GM13976 (cell line): ENCODE data around the gene CCDC33.

ENCODE experiments used
- DNase-seq: peaks from one replicate; pipeline ENCODE4 v3.0.0; 2012; ENCODE audit warnings: low spot score
- in situ Hi-C: fragments of 300-500 bp; cut with MboI; formaldehyde crosslinking; loops from one replicate; pipeline ENCODE4 v1.12.0; 2022; ENCODE audit warnings: low sequenced_read_pairs, mixed read lengths, inconsistent platforms; ENCODE audit not compliant: unreplicated experiment
- TF ChIP-seq, protein P1 (sequence below): IDR thresholded peaks from 2 replicates; pipeline ENCODE4 v1.5.1; 2012; ENCODE audit warnings: borderline replicate concordance, mild to moderate bottlenecking; ENCODE audit not compliant: insufficient read depth; ENCODE audit errors: extremely low read depth, missing control alignments, control extremely low read depth

CCDC33 gene

DNA sequence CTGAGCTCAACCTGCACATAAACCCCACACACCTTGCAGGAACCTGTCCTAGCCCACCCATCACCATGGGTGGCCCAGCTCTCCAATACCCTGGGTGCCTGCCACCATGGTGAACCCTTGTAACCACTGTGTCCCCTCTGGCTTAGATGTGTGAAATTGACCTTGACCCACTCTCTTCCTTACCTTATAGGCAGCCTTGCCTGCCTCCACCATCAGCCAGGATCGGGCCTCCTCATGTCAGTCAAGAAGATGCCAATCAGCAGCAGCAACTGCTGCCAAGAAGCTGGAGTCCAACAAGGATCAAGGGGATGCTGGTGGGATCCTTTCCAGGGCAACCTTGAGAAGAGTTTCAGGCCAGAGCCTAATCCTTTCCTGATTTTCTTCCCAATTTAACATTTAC is 140.1 kb downstream of the CCDC33 start:
- in situ Hi-C loops: loop anchor here (5.0 kb wide), 1 partner anchor 246 kb away; no protein-coding TSS in a partner anchor
- TF ChIP-seq, protein P1, sequence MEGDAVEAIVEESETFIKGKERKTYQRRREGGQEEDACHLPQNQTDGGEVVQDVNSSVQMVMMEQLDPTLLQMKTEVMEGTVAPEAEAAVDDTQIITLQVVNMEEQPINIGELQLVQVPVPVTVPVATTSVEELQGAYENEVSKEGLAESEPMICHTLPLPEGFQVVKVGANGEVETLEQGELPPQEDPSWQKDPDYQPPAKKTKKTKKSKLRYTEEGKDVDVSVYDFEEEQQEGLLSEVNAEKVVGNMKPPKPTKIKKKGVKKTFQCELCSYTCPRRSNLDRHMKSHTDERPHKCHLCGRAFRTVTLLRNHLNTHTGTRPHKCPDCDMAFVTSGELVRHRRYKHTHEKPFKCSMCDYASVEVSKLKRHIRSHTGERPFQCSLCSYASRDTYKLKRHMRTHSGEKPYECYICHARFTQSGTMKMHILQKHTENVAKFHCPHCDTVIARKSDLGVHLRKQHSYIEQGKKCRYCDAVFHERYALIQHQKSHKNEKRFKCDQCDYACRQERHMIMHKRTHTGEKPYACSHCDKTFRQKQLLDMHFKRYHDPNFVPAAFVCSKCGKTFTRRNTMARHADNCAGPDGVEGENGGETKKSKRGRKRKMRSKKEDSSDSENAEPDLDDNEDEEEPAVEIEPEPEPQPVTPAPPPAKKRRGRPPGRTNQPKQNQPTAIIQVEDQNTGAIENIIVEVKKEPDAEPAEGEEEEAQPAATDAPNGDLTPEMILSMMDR: no peak
- no peak for DNase-seq

DNA sequence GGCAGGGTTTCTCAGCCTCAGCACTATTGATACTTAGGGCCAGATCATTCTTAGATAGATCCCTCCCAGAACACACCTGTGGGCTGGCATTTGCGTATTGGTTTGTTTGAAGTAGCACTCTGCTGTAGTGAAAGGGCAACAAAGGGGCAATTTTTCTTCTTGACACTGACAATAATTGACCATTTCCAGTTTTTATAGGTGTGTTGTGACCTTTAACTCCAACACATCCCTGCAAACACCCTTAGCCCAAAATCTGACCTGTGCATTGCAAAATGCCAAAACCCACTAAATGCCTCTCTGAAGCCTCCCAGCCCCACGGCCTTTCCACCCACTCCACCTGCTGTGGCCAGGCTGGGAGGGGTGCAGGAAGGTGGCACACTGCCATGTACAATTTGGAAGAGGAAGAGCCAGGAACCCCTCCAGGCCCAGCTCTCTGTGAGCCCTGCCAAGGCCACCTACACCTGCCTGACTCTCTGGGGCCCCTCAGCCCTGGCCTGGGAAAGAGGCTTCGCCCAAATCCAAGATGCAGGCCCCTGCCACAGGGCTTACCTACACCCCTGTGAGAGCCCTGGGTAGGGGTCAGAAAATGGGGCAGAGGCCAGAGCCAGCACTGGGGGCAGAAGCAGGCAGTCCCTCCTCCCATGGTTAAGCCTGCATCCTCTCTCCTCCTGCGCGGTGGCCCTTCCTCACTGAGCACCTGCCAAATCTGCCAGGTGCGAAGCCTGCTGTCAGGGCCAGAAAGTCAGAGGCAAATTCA is 140.9 kb downstream of the CCDC33 start:
- in situ Hi-C loops: loop anchor here (5.0 kb wide), 1 partner anchor 245 kb away; no protein-coding TSS in a partner anchor
- no peak for DNase-seq
- TF ChIP-seq, protein P1: no peak

DNA sequence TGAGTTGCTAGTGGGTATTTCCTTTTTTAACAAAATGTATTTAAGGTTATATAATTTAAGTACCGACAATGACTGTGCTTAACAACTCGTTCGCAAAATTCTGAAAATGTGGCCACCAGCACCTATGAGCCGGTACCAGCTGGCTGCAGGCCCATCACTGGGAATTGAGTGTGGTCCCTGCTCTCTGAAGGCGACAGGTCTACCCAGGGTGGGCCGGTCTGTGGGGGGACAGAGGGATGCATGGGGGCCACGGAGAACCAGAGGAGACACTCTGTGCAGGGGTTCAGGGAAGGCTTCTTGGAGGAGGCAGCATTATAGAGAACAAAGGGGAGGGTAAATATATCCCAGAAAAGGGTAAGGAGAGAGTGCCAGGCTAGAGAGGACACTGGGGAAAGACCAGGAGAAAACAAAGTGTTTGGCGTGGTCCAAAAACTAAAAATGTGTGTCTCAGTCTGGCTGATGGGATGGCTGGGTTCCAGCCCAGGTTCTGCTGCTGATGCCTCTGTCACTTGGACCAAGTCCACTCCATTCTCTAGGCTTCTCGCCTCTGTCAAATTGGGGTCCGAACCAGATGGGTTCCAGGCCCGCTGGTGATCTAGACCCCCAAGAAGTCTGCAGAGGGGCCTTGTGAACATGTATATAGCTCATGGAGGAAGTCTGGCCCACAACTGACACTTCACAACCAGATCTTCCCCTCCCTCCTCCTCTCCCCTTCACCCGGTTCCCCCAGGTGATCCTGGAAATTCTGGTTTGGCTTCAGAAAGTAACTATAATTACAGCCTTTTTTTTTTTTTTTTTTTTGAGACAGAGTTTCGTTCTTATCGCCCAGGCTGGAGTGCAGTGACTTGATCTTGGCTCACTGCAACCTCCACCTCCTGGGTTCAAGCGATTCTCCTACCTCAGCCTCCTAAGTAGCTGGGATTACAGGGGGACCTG is 142.0 kb downstream of the CCDC33 start:
- no peak for DNase-seq
- in situ Hi-C loops: loop anchor here (5.0 kb wide), 1 partner anchor 244 kb away; no protein-coding TSS in a partner anchor
- TF ChIP-seq, protein P1: no peak

DNA sequence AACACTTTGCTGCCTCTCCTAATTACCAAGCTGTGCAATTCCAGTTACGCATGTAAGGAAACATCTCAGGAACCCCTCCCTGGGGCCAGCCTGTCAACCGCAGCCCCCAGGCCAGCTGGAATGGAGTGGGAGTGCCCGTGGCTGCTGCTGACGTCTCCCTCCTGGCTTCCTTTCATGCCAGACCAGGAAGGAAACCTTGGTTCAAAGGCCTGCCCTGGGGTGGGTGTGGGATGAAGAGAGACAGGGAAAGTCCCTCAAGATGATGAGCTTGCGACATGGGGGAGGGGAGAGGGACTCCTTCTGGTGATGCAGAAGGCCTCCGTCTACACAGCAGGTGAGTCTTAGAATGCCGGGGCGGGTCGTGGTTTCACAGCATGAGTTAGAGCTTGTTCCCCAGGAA is 142.7 kb downstream of the CCDC33 start:
- in situ Hi-C loops: loop anchor here (5.0 kb wide), 1 partner anchor 243 kb away; no protein-coding TSS in a partner anchor
- DNase-seq: no peak
- TF ChIP-seq, protein P1: no peak

- in situ Hi-C loops: loop anchor here (5.0 kb wide), 1 partner anchor 57 kb away; no protein-coding TSS in a partner anchor
- TF ChIP-seq, protein P1: no peak
- DNase-seq: no peak
Observed at GRCh38 chr15:74380361-74381189, 144.4 kb downstream of the CCDC33 start.

GRCh38 chr15:74381190-74381453 is 145.0 kb downstream of the CCDC33 start:
- TF ChIP-seq, protein P1: no peak
- no peak for DNase-seq
- in situ Hi-C loops: loop anchor here (5.0 kb wide), 1 partner anchor 56 kb away; no protein-coding TSS in a partner anchor
